ENCODE measurements around the gene COX10.
"Not testable (repeated sequence)": the region's sequence is repeated elsewhere in the genome, so short reads cannot be mapped to it uniquely, and the experiment has no call there.

The COX10 gene

GRCh38 chr17:14168582-14168981 is 99.3 kb downstream of the COX10 start:
- DNase-seq (ENCODE audit: low read depth in 4 of 4, low spot score in 1 of 4), result no peak

- DNase-seq (ENCODE audit: low read depth in 4 of 4, low spot score in 1 of 4), result no peak
Observed at GRCh38 chr17:14169287-14169686, 100.0 kb downstream of the COX10 start.

- no peak for DNase-seq (ENCODE audit: low read depth in 4 of 4, low spot score in 1 of 4)
Observed at GRCh38 chr17:14169901-14170300, 100.6 kb downstream of the COX10 start.

- DNase-seq (ENCODE audit: low read depth in 4 of 4, low spot score in 1 of 4), result not testable (repeated sequence)
Observed at GRCh38 chr17:14176989-14177388, 107.7 kb downstream of the COX10 start.

- DNase-seq (ENCODE audit: low read depth in 4 of 4, low spot score in 1 of 4), result not testable (repeated sequence)
Observed at GRCh38 chr17:14177801-14178200, 108.5 kb downstream of the COX10 start.

- DNase-seq (ENCODE audit: low read depth in 4 of 4, low spot score in 1 of 4), result not testable (repeated sequence)
Observed at GRCh38 chr17:14179951-14180350, 110.6 kb downstream of the COX10 start.

- not testable (repeated sequence) for DNase-seq (ENCODE audit: low read depth in 4 of 4, low spot score in 1 of 4)
Observed at GRCh38 chr17:14182084-14182483, 112.8 kb downstream of the COX10 start.

- not testable (repeated sequence) for DNase-seq (ENCODE audit: low read depth in 4 of 4, low spot score in 1 of 4)
Observed at GRCh38 chr17:14184536-14184935, 115.2 kb downstream of the COX10 start.

GRCh38 chr17:14186443-14186842 is 117.1 kb downstream of the COX10 start:
- DNase-seq (ENCODE audit: low read depth in 4 of 4, low spot score in 1 of 4), result not testable (repeated sequence)

- not testable (repeated sequence) for DNase-seq (ENCODE audit: low read depth in 4 of 4, low spot score in 1 of 4)
Observed at GRCh38 chr17:14190774-14191173, 121.5 kb downstream of the COX10 start.

- DNase-seq (ENCODE audit: low read depth in 4 of 4, low spot score in 1 of 4), result not testable (repeated sequence)
Observed at GRCh38 chr17:14191469-14191868, 122.2 kb downstream of the COX10 start.

- DNase-seq (ENCODE audit: low read depth in 4 of 4, low spot score in 1 of 4), result not testable (repeated sequence)
Observed at GRCh38 chr17:14192039-14192438, 122.7 kb downstream of the COX10 start.

- DNase-seq (ENCODE audit: low read depth in 4 of 4, low spot score in 1 of 4), result not testable (repeated sequence)
Observed at GRCh38 chr17:14192636-14193344, 123.5 kb downstream of the COX10 start.

- DNase-seq (ENCODE audit: low read depth in 4 of 4, low spot score in 1 of 4), result no peak
Observed at GRCh38 chr17:14196377-14196997, 127.2 kb downstream of the COX10 start.

- DNase-seq (ENCODE audit: low read depth in 4 of 4, low spot score in 1 of 4), result no peak
Observed at GRCh38 chr17:14197057-14197456, 127.8 kb downstream of the COX10 start.

- DNase-seq (ENCODE audit: low read depth in 4 of 4, low spot score in 1 of 4), result peak in 1 of 4 experiments; percentile 49
Observed at GRCh38 chr17:14197586-14197985, 128.3 kb downstream of the COX10 start.

GRCh38 chr17:14198013-14198412 is 128.7 kb downstream of the COX10 start:
- DNase-seq (ENCODE audit: low read depth in 4 of 4, low spot score in 1 of 4), result no peak

GRCh38 chr17:14198575-14198974 is 129.3 kb downstream of the COX10 start:
- no peak for DNase-seq (ENCODE audit: low read depth in 4 of 4, low spot score in 1 of 4)

- DNase-seq (ENCODE audit: low read depth in 4 of 4, low spot score in 1 of 4), result no peak
Observed at GRCh38 chr17:14199601-14200000, 130.3 kb downstream of the COX10 start.

- DNase-seq (ENCODE audit: low read depth in 4 of 4, low spot score in 1 of 4), result no peak
Observed at GRCh38 chr17:14200354-14200753, 131.1 kb downstream of the COX10 start.

- DNase-seq (ENCODE audit: low read depth in 4 of 4, low spot score in 1 of 4), result no peak
Observed at GRCh38 chr17:14201021-14201987, 132.0 kb downstream of the COX10 start.
